C4-2B (cell line): ENCODE measurements around the gene CCR9.

Experiments used
- ZFX ChIP-seq: fragments of 450-650 bp; IDR thresholded peaks from 2 replicates; pipeline ENCODE4 v1.6.1; 2017
- TF ChIP-seq, protein P1 (sequence below): fragments of 450-650 bp; conservative IDR thresholded peaks from 2 replicates; pipeline ENCODE4 v1.5.1; 2017; ENCODE audit warnings: mild to moderate bottlenecking

- TF ChIP-seq, protein P1, sequence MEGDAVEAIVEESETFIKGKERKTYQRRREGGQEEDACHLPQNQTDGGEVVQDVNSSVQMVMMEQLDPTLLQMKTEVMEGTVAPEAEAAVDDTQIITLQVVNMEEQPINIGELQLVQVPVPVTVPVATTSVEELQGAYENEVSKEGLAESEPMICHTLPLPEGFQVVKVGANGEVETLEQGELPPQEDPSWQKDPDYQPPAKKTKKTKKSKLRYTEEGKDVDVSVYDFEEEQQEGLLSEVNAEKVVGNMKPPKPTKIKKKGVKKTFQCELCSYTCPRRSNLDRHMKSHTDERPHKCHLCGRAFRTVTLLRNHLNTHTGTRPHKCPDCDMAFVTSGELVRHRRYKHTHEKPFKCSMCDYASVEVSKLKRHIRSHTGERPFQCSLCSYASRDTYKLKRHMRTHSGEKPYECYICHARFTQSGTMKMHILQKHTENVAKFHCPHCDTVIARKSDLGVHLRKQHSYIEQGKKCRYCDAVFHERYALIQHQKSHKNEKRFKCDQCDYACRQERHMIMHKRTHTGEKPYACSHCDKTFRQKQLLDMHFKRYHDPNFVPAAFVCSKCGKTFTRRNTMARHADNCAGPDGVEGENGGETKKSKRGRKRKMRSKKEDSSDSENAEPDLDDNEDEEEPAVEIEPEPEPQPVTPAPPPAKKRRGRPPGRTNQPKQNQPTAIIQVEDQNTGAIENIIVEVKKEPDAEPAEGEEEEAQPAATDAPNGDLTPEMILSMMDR: no peak
- no peak for TF ChIP-seq ZFX
Observed at GRCh38 chr3:45947361-45947760, 61.0 kb downstream of the CCR9 start.
